HepG2 (cell line): ENCODE data around the gene WDR7. TPM values are rescaled to one million over a fixed set of nuclear protein-coding genes. Genes with fewer than 3 reads are reported as not detected.

ENCODE experiments used
- ATAC-seq: fragments of 200-7000 bp; cut with Tn5 transposase; 3 replicates; pipeline ENCODE4 v1.9.1; 2020; ENCODE audit warnings: mild to moderate bottlenecking, moderate library complexity
- BruUV-seq: library from RNA; stranded (reverse); fragments of 400-500 nt; replicated peaks from 2 replicates; lab custom pipeline; 2021; lab: Mats Ljungman, UMichigan
- CTCF ChIA-PET: fragments of 300-600 bp; formaldehyde crosslinking; extraction: SDS; loops from one replicate; lab custom pipeline; 2021; ENCODE audit warnings: low total read pairs, inconsistent platforms, low intra/inter-chr PET ratio; lab: Yijun Ruan, JAX
- POLR2A ChIA-PET: fragments of 350-600 bp; sonication (Branson Sonifier 250); formaldehyde crosslinking; loops from one replicate; lab custom pipeline; 2020; ENCODE audit warnings: antibody characterized with exemption, inconsistent platforms; lab: Yijun Ruan, JAX
- DNase-seq: peaks from one replicate; pipeline ENCODE4 v3.0.0-alpha.2; 2015; ENCODE audit warnings: low spot score
- FAIRE-seq: peaks from 3 replicates; lab custom pipeline; 2011; peaks lifted over from hg19 to GRCh38; lab: Jason Lieb, UNC
- H2AFZ ChIP-seq: one replicate; pipeline ENCODE4 v1.6.1; 2011; ENCODE audit warnings: low read length, inconsistent platforms
- H3K27ac ChIP-seq: fragments of 300-600 bp; 3 replicates; pipeline ENCODE4 v1.8.0; 2011; ENCODE audit warnings: mixed run types, mild to moderate bottlenecking, mixed read lengths, low read length, inconsistent platforms; ENCODE audit not compliant: insufficient read depth; ENCODE audit errors: extremely low read length
- H3K27me3 ChIP-seq, 2 experiments: fragments of 200-600 bp in 1 of 2; 2 replicates in 1 of 2; 3 replicates in 1 of 2; pipeline versions ENCODE4 v1.6.0 to v1.8.0; 2011; ENCODE audit warnings: low read length in 2 of 2, mild to moderate bottlenecking in 2 of 2, moderate library complexity in 2 of 2, inconsistent platforms in 1 of 2; ENCODE audit not compliant: insufficient read depth in 2 of 2, control insufficient read depth in 1 of 2
- H3K36me3 ChIP-seq, 2 experiments: fragments of 200-600 bp in 1 of 2; replicated peaks in 1 of 2; 2 replicates in 1 of 2; 3 replicates in 1 of 2; pipeline versions ENCODE4 v1.5.1 to v1.8.0; 2011; ENCODE audit warnings: low read length in 2 of 2, inconsistent platforms in 1 of 2; ENCODE audit not compliant: insufficient read depth in 2 of 2, control insufficient read depth in 1 of 2
- H3K4me1 ChIP-seq: 2 replicates; pipeline ENCODE4 v1.5.1; 2012; ENCODE audit warnings: low read length, inconsistent platforms; ENCODE audit not compliant: insufficient read depth
- H3K4me2 ChIP-seq: 2 replicates; pipeline ENCODE4 v1.6.0; 2011; ENCODE audit warnings: low read depth, low read length, inconsistent platforms
- H3K4me3 ChIP-seq, 3 experiments: fragments of 200-600 bp in 1 of 3; sonication (generic), shearing (Covaris generic) in 1 of 3; replicated peaks in 1 of 3; 2 replicates each; pipeline ENCODE4 v1.5.1; 2011 to 2016; ENCODE audit warnings: low read length in 3 of 3, inconsistent platforms in 2 of 3, low read depth in 2 of 3, mild to moderate bottlenecking in 2 of 3, control low read depth in 1 of 3, mixed read lengths in 1 of 3; ENCODE audit not compliant: insufficient read depth in 1 of 3
- H3K79me2 ChIP-seq: one replicate; pipeline ENCODE4 v1.6.1; 2011; ENCODE audit warnings: low read length, inconsistent platforms; ENCODE audit not compliant: insufficient read depth
- H3K9ac ChIP-seq: 2 replicates; pipeline ENCODE4 v1.6.0; 2011; ENCODE audit warnings: mild to moderate bottlenecking, low read depth, low read length, inconsistent platforms; ENCODE audit not compliant: insufficient read depth
- H3K9me3 ChIP-seq: 2 replicates; pipeline ENCODE4 v1.5.1; 2012; ENCODE audit warnings: mild to moderate bottlenecking, low read length
- H4K20me1 ChIP-seq: 2 replicates; pipeline ENCODE4 v1.6.0; 2011; ENCODE audit warnings: inconsistent platforms, mild to moderate bottlenecking, low read length, moderate library complexity; ENCODE audit not compliant: insufficient read depth
- ESRRA ChIP-seq: sonication (generic); formaldehyde crosslinking; IDR thresholded peaks from 2 replicates; pipeline ENCODE4 v1.5.1; 2020; ENCODE audit warnings: mild to moderate bottlenecking, low read depth, missing genetic modification reagents
- GATA4 ChIP-seq: sonication (generic); IDR thresholded peaks from 2 replicates; pipeline ENCODE4 v1.6.1; 2016; ENCODE audit warnings: antibody characterized with exemption, low read depth, borderline replicate concordance
- GATAD2A ChIP-seq: IDR thresholded peaks from 2 replicates; pipeline ENCODE4 v1.6.1; 2016
- HDAC1 ChIP-seq: sonication (generic); formaldehyde crosslinking; IDR thresholded peaks from 2 replicates; pipeline ENCODE4 v1.5.1; 2020; ENCODE audit warnings: mild to moderate bottlenecking, missing genetic modification reagents
- HOXA9 ChIP-seq: sonication (generic); formaldehyde crosslinking; IDR thresholded peaks from 2 replicates; pipeline ENCODE4 v1.8.1; 2022; ENCODE audit warnings: missing genetic modification reagents, mild to moderate bottlenecking, moderate library complexity, borderline replicate concordance
- MAF1 ChIP-seq: sonication (generic); formaldehyde crosslinking; IDR thresholded peaks from 2 replicates; pipeline ENCODE4 v1.5.0; 2020; ENCODE audit warnings: missing genetic modification reagents, borderline replicate concordance
- NKX3-1 ChIP-seq: sonication (generic); formaldehyde crosslinking; IDR thresholded peaks from 2 replicates; pipeline ENCODE4 v1.5.0; 2020; ENCODE audit warnings: missing genetic modification reagents
- RFX1 ChIP-seq: fragments of 450-650 bp; IDR thresholded peaks from 2 replicates; pipeline ENCODE4 v1.6.1; 2017
- U2AF1 ChIP-seq: fragments of 200-400 bp; formaldehyde crosslinking; optimal IDR thresholded peaks from 2 replicates; pipeline ENCODE3; 2017; ENCODE audit warnings: mild to moderate bottlenecking, low read depth, low read length
- ZFP41 ChIP-seq: sonication (generic); formaldehyde crosslinking; IDR thresholded peaks from 2 replicates; pipeline ENCODE4 v1.4.0; 2020; ENCODE audit warnings: mild to moderate bottlenecking, missing genetic modification reagents, borderline replicate concordance
- ZNF235 ChIP-seq: sonication (generic); formaldehyde crosslinking; IDR thresholded peaks from 2 replicates; pipeline ENCODE4 v1.8.1; 2023; ENCODE audit warnings: mild to moderate bottlenecking, missing genetic modification reagents, borderline replicate concordance
- ZNF264 ChIP-seq: sonication (generic); formaldehyde crosslinking; IDR thresholded peaks from 2 replicates; pipeline ENCODE4 v1.4.0; 2020; ENCODE audit warnings: missing genetic modification reagents
- WGBS: methylation state at CpG from one replicate; pipeline ENCODE4 v1.1.6; 2017; ENCODE audit warnings: low lambda C conversion rate; 5-methylcytosine and 5-hydroxymethylcytosine counted together
- in situ Hi-C: cut with HindIII; loops from 2 replicates; pipeline ENCODE4 v1.10.0; 2017; ENCODE audit warnings: low pct_unique_long_range_greater_than_20kb; ENCODE audit not compliant: extremely low pct_ligation_motif_present
- intact Hi-C: fragments of 100-400 bp; cut with micrococcal nuclease; formaldehyde crosslinking; loops from one replicate; pipeline ENCODE4 v1.10.0; 2022; ENCODE audit not compliant: unreplicated experiment
- polyA plus RNA-seq, 8 experiments: library from polyadenylated mRNA; depleted of rRNA in 3 of 8; stranded (reverse) in 7 of 8; unstranded in 1 of 8; fragments of >200 nt; fragmentation: Illumina TruSeq in 4 of 8; extraction: Trizol in 4 of 8; gene quantifications; 2 replicates each; pipeline versions ENCODE4 v1.2.1 to v1.2.3, GENCODE V29; 2011 to 2016; ENCODE audit warnings: low read depth in 4 of 8, missing spikeins in 1 of 8, mixed read lengths in 1 of 8; ENCODE audit not compliant: insufficient read depth in 1 of 8
- total RNA-seq, 5 experiments: library from RNA; depleted of rRNA; stranded (reverse); fragments of >200 nt; fragmentation: Illumina TruSeq; extraction: Trizol; gene quantifications; 2 replicates each; pipeline ENCODE4 v1.2.3, GENCODE V29; 2016; ENCODE audit warnings: low read depth in 1 of 5
- TF ChIP-seq, protein P1 (sequence below): sonication (generic); formaldehyde crosslinking; IDR thresholded peaks from 2 replicates; pipeline ENCODE4 v1.4.0; 2020; ENCODE audit warnings: mild to moderate bottlenecking, missing genetic modification reagents, borderline replicate concordance
- TF ChIP-seq, protein P2 (sequence below): sonication (generic); formaldehyde crosslinking; IDR thresholded peaks from 2 replicates; pipeline ENCODE4 v1.5.0; 2020; ENCODE audit warnings: missing genetic modification reagents

The WDR7 gene
- total and polyA plus RNA-seq, 2 of the 13 experiments (the other 11 are each of a cell fraction or from before 2014, with no cell fraction given) = 2.0 to 7.8 TPM

DNA sequence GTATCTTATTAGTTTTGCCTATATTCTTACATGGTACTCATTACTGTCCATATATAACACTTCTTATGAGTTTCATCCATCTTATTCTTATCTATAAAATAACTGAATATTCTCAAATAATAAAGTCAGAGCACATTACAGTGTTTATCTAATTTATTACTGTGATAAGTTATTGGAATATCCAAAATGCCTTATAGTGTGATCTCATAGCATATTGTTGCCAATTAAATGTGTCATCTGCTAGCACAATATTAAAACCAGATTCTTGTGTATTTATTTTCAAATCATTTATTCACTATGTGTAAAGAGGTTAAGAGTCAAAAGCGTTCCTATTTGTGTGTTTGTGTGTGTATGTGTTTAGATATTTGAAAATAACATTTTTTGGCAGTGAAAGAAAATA is 151.9 kb downstream of the WDR7 start:
- no peaks in the 10 kb centered on the region for H3K36me3 ChIP-seq
- in situ Hi-C loops = no loop called here
- no peak for TF ChIP-seq HDAC1 (CRISPR knock-in tag)
- no peak for TF ChIP-seq U2AF1
- no peak for TF ChIP-seq ZFP41 (CRISPR knock-in tag)
- no peaks in the 10 kb centered on the region for H4K20me1 ChIP-seq
- no peaks in the 10 kb centered on the region for H3K27me3 ChIP-seq
- H3K4me1 ChIP-seq = no peaks in the 10 kb centered on the region
- 84% methylated on average over 1 of the region's 1 CpG for whole genome bisulfite sequencing
- no peak for ATAC-seq
- CTCF ChIA-PET = no interaction called here
- no peak overlapping the region for H3K27ac ChIP-seq
- no peak overlapping the region for H3K4me2 ChIP-seq
- no peak overlapping the region for H3K9ac ChIP-seq
- no peak for DNase-seq
- intact Hi-C loops = no loop called here
- no TSS peak for BruUV-seq
- POLR2A ChIA-PET = no interaction called here
- H3K79me2 ChIP-seq = no peaks in the 10 kb centered on the region
- FAIRE-seq = no peak
- no peak overlapping the region for H3K4me3 ChIP-seq
- no peaks in the 10 kb centered on the region for H3K9me3 ChIP-seq
- no peak overlapping the region for H2AFZ ChIP-seq

DNA sequence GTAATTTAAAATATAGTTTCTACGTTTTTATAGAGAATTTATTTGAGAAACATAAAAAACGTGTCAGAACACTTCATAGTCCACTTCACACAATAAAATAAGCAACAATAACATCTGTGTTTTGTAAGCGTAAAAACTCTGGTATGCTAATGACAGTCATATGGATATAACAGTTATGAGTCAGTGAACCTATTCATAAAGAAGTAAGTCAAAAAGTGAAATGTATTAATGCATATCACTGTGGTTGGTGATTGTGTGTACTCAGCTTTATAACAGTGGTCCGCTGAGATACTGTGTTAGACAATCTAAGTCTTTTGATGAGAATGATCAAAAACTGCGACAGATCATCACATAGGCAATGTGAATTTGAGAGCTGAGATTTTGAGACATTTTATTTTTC is 153.2 kb downstream of the WDR7 start:
- Histone ChIP-seq H3K36me3 (no peaks in the 10 kb centered on the region), H3K4me3 (no peak overlapping the region), H3K9ac (no peak overlapping the region), H3K79me2 (no peaks in the 10 kb centered on the region), H3K27ac (no peak overlapping the region), H3K4me2 (no peak overlapping the region), H4K20me1 (no peaks in the 10 kb centered on the region), H2AFZ (no peak overlapping the region), H3K27me3 (no peaks in the 10 kb centered on the region), H3K4me1 (no peaks in the 10 kb centered on the region), H3K9me3 (no peaks in the 10 kb centered on the region)
- ATAC-seq (no peak), DNase-seq (no peak), FAIRE-seq (no peak)
- ChIA-PET POLR2A (no interaction called here), CTCF (no interaction called here)
- in situ Hi-C loops = no loop called here
- 82% methylated on average over 5 of the region's 5 CpGs for WGBS
- intact Hi-C loops = no loop called here
- no TSS peak for BruUV-seq
- TF ChIP-seq RFX1 (no peak), NKX3-1 (no peak), ZNF235 (CRISPR knock-in tag) (no peak), ESRRA (CRISPR knock-in tag) (no peak), ZNF264 (no peak), HOXA9 (CRISPR knock-in tag) (no peak), GATA4 (no peak), MAF1 (CRISPR knock-in tag) (no peak), GATAD2A (CRISPR knock-in tag) (no peak)
- TF ChIP-seq, protein P1, sequence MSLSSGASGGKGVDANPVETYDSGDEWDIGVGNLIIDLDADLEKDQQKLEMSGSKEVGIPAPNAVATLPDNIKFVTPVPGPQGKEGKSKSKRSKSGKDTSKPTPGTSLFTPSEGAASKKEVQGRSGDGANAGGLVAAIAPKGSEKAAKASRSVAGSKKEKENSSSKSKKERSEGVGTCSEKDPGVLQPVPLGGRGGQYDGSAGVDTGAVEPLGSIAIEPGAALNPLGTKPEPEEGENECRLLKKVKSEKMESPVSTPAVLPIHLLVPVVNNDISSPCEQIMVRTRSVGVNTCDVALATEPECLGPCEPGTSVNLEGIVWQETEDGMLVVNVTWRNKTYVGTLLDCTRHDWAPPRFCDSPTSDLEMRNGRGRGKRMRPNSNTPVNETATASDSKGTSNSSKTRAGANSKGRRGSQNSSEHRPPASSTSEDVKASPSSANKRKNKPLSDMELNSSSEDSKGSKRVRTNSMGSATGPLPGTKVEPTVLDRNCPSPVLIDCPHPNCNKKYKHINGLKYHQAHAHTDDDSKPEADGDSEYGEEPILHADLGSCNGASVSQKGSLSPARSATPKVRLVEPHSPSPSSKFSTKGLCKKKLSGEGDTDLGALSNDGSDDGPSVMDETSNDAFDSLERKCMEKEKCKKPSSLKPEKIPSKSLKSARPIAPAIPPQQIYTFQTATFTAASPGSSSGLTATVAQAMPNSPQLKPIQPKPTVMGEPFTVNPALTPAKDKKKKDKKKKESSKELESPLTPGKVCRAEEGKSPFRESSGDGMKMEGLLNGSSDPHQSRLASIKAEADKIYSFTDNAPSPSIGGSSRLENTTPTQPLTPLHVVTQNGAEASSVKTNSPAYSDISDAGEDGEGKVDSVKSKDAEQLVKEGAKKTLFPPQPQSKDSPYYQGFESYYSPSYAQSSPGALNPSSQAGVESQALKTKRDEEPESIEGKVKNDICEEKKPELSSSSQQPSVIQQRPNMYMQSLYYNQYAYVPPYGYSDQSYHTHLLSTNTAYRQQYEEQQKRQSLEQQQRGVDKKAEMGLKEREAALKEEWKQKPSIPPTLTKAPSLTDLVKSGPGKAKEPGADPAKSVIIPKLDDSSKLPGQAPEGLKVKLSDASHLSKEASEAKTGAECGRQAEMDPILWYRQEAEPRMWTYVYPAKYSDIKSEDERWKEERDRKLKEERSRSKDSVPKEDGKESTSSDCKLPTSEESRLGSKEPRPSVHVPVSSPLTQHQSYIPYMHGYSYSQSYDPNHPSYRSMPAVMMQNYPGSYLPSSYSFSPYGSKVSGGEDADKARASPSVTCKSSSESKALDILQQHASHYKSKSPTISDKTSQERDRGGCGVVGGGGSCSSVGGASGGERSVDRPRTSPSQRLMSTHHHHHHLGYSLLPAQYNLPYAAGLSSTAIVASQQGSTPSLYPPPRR = no peak
- TF ChIP-seq, protein P2, sequence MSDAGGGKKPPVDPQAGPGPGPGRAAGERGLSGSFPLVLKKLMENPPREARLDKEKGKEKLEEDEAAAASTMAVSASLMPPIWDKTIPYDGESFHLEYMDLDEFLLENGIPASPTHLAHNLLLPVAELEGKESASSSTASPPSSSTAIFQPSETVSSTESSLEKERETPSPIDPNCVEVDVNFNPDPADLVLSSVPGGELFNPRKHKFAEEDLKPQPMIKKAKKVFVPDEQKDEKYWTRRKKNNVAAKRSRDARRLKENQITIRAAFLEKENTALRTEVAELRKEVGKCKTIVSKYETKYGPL (CRISPR knock-in tag) = no peak
